ENCODE results near the gene KIAA2012.

DNA sequence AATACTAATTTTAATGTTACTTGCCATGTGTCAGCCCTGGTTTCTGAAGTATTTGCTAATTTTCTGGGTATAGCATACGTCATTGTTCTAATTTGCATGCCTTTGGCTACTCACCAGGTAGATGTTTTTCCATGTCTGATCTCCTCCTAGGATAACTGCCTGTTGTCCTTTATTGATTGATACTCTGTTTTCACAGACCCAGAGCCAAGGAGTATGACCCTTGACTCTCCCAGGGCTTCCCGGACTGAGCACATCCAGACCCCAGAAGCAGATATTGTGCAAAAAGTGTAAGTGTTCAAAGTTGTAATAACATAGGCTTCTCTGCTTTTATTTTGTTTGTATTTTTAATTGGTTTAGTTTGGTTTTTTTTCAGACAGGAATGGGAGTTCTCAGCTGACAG lies 111.5 kb downstream of the KIAA2012 start:
- no peak for TF ChIP-seq EZH2 (IDR thresholded peaks at IDR 0.05; ENCODE audit: low read length)
- TF ChIP-seq, protein P1, sequence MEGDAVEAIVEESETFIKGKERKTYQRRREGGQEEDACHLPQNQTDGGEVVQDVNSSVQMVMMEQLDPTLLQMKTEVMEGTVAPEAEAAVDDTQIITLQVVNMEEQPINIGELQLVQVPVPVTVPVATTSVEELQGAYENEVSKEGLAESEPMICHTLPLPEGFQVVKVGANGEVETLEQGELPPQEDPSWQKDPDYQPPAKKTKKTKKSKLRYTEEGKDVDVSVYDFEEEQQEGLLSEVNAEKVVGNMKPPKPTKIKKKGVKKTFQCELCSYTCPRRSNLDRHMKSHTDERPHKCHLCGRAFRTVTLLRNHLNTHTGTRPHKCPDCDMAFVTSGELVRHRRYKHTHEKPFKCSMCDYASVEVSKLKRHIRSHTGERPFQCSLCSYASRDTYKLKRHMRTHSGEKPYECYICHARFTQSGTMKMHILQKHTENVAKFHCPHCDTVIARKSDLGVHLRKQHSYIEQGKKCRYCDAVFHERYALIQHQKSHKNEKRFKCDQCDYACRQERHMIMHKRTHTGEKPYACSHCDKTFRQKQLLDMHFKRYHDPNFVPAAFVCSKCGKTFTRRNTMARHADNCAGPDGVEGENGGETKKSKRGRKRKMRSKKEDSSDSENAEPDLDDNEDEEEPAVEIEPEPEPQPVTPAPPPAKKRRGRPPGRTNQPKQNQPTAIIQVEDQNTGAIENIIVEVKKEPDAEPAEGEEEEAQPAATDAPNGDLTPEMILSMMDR (optimal IDR thresholded peaks at IDR 0.05 in 1 of 3, IDR thresholded peaks at IDR 0.05 in 1 of 3, conservative IDR thresholded peaks at IDR 0.05 in 1 of 3; ENCODE audit: extremely low read depth in 1 of 3, insufficient read depth in 2 of 3, low read length in 3 of 3) = no peak
